Breast epithelium (tissue), 3 donors: ENCODE measurements around the gene TMEM237.

Experiments used
- POLR2AphosphoS5 ChIP-seq, 3 donors: sonication (generic); formaldehyde crosslinking; IDR thresholded peaks; one replicate each; pipeline ENCODE4 v1.6.1; 2017; ENCODE audit warnings: antibody characterized with exemption in 3 of 3
- TF ChIP-seq, protein P1 (sequence below), 3 donors: fragments of 450-650 bp; IDR thresholded peaks; one replicate each; pipeline ENCODE4 v1.5.1; 2016 to 2017; ENCODE audit warnings: antibody characterized with exemption in 3 of 3, mild to moderate bottlenecking in 3 of 3, moderate library complexity in 3 of 3

DNA sequence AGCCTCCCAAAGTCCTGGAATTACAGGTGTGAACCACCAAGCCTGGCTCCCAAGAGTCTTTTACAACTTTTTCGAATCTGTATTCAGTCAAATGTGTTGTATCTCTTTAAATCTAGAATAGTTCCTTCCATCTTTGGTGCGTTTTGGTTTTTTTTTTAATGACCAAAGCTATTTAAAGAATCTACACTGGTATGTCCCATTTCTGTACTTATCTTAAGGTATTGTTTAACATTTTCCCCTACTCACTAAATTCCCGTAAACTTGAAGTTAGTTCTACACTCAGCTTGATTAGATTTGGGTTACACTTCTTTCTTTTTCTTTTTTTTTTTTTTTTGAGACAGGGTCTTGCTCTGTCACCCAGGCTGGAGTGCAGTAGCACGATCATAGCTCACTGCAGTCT is 63.8 kb downstream of the TMEM237 start:
- TF ChIP-seq, protein P1, sequence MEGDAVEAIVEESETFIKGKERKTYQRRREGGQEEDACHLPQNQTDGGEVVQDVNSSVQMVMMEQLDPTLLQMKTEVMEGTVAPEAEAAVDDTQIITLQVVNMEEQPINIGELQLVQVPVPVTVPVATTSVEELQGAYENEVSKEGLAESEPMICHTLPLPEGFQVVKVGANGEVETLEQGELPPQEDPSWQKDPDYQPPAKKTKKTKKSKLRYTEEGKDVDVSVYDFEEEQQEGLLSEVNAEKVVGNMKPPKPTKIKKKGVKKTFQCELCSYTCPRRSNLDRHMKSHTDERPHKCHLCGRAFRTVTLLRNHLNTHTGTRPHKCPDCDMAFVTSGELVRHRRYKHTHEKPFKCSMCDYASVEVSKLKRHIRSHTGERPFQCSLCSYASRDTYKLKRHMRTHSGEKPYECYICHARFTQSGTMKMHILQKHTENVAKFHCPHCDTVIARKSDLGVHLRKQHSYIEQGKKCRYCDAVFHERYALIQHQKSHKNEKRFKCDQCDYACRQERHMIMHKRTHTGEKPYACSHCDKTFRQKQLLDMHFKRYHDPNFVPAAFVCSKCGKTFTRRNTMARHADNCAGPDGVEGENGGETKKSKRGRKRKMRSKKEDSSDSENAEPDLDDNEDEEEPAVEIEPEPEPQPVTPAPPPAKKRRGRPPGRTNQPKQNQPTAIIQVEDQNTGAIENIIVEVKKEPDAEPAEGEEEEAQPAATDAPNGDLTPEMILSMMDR (IDR thresholded peaks at IDR 0.05) = no peak
- no peak for TF ChIP-seq POLR2AphosphoS5 (IDR thresholded peaks at IDR 0.05)
